Pancreas (tissue), 10 donors: Measurements from ENCODE around the gene CPAMD8. TPM values are rescaled to one million over a fixed set of nuclear protein-coding genes. Genes with fewer than 3 reads are reported as not detected.

Experiments
- ATAC-seq, 4 donors: fragments of 200-7000 bp; cut with Tn5 transposase; one replicate each; pipeline versions ENCODE4 v1.8.0 to v1.9.1; 2020; ENCODE audit warnings: mild to moderate bottlenecking in 4 of 4, moderate library complexity in 4 of 4
- DNase-seq, 6 donors: peaks; one replicate each; pipeline ENCODE4 v3.0.0-alpha.2; 2020
- FAIRE-seq: peaks from 2 replicates; lab custom pipeline; 2012; peaks lifted over from hg19 to GRCh38; lab: Jason Lieb, UNC
- H3K27ac ChIP-seq, 4 donors: fragments of 200-600 bp; sonication (generic); 1 replicate in 3 of 4; 2 replicates in 1 of 4; pipeline versions ENCODE4 v1.5.0 to v1.8.0; 2020
- H3K27me3 ChIP-seq, 4 donors: fragments of 200-600 bp; one replicate each; pipeline ENCODE4 v1.8.0; 2021
- H3K36me3 ChIP-seq, 3 donors: fragments of 200-600 bp; sonication (generic) in 1 of 3; one replicate each; pipeline versions ENCODE4 v1.5.0 to v1.8.0; 2020 to 2021
- H3K4me1 ChIP-seq, 3 donors: fragments of 200-600 bp; one replicate each; pipeline ENCODE4 v1.8.0; 2021
- H3K4me3 ChIP-seq, 4 donors: fragments of 200-600 bp; sonication (generic) in 2 of 4; one replicate each; pipeline versions ENCODE4 v1.5.0 to v1.8.0; 2020 to 2021
- H3K9me3 ChIP-seq, 4 donors: fragments of 200-600 bp; one replicate each; pipeline ENCODE4 v1.8.0; 2021
- WGBS, 2 donors: extraction: QIAGEN DNeasy Blood & Tissue Kit; methylation state at CpG; one replicate each; pipeline ENCODE4 v1.1.7; 2013; 5-methylcytosine and 5-hydroxymethylcytosine counted together
- intact Hi-C, 3 donors: fragments of 100-400 bp; cut with DNase I; formaldehyde crosslinking; loops; one replicate each; pipeline versions ENCODE4 v1.11.1 to v1.14.2; 2022
- polyA plus RNA-seq, 2 donors: library from polyadenylated mRNA; stranded (reverse); fragments of 200-250 nt; gene quantifications; one replicate each; pipeline ENCODE4 v1.2.3, GENCODE V29; 2013
- total RNA-seq, 6 donors: library from RNA; stranded (reverse); fragmentation: NEBNext Ultra II Directional in 4 of 6; extraction: Animal tissue kit (Norgen Biotek cat#: 25700) in 4 of 6; gene quantifications; one replicate each; pipeline versions ENCODE4 v1.2.1 to v1.2.4, GENCODE V29; 2021 to 2023
- TF ChIP-seq, protein P1 (sequence below), 4 donors: fragments of 200-600 bp; sonication (generic) in 3 of 4; IDR thresholded peaks; one replicate each; pipeline versions ENCODE4 v1.5.0 to v1.8.0; 2021; ENCODE audit warnings: antibody characterized with exemption in 4 of 4
- donor health status: healthy with polysubstance abuse.
- donor health status: DM: no; HTN: no; CAD: no; lungs with moderate emphysema.
- donor health status: DM: no; HTN: no; CAD: no.
- donor health status: control.
- donor health status: control.
- donor health status: Bipolar disorder and iron deficiency.
- donor health status: DM: yes; HTN: yes; CAD: no.
- donor health status: DM: no; HTN: no; CAD: no.
- donor health status: DM: no; HTN: no; CAD: no.
- donor health status: DM: yes; HTN: yes; CAD: no.

Gene CPAMD8
- total and polyA plus RNA-seq, 8 donors: 0.60 to 5.2 (median 1.2) TPM

DNA sequence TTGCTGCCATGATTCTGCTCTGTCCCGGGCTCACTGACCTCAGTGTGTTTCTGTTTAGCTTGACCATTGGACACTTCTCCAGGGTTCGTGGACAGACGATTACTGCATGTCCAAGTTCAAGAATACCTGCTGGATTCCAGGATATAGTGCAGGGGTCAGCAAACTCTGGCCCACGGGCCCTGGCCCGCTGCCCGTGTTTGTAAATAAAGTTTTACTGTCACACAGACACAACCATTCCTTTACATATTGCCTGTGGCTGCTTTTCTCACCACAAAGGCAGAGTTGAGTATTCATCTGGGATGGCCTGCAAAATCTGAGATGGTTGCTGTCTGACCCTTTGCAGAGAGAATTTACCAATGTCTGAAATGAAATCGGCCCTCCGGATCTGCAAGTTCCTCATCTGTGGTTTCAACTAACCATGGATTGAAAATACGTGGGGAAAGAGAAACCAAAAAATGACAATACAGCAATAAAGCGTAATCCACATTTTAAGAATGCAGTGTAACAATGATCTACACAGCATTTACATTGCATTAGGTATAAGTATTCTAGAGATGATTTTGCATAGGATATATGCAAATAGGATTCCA is 163.7 kb downstream of the CPAMD8 start:
- no peaks in the 10 kb centered on the region for H3K9me3 ChIP-seq
- H3K4me1 ChIP-seq: no peaks in the 10 kb centered on the region
- H3K36me3 ChIP-seq: peaks cover 3 to 28% (median 8%) of the 10 kb centered on the region in 3 donors
- H3K27ac ChIP-seq: no peak overlapping the region
- WGBS, 2 donors: 91 to 95% methylated on average over 10 of the region's 10 CpGs
- TF ChIP-seq, protein P1, sequence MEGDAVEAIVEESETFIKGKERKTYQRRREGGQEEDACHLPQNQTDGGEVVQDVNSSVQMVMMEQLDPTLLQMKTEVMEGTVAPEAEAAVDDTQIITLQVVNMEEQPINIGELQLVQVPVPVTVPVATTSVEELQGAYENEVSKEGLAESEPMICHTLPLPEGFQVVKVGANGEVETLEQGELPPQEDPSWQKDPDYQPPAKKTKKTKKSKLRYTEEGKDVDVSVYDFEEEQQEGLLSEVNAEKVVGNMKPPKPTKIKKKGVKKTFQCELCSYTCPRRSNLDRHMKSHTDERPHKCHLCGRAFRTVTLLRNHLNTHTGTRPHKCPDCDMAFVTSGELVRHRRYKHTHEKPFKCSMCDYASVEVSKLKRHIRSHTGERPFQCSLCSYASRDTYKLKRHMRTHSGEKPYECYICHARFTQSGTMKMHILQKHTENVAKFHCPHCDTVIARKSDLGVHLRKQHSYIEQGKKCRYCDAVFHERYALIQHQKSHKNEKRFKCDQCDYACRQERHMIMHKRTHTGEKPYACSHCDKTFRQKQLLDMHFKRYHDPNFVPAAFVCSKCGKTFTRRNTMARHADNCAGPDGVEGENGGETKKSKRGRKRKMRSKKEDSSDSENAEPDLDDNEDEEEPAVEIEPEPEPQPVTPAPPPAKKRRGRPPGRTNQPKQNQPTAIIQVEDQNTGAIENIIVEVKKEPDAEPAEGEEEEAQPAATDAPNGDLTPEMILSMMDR (IDR thresholded peaks at IDR 0.05): no peak
- no peak for ATAC-seq
- no peak overlapping the region for H3K4me3 ChIP-seq
- no peak for FAIRE-seq
- no peak for DNase-seq
- intact Hi-C loops: no loop called here
- H3K27me3 ChIP-seq: no peaks in the 10 kb centered on the region

DNA sequence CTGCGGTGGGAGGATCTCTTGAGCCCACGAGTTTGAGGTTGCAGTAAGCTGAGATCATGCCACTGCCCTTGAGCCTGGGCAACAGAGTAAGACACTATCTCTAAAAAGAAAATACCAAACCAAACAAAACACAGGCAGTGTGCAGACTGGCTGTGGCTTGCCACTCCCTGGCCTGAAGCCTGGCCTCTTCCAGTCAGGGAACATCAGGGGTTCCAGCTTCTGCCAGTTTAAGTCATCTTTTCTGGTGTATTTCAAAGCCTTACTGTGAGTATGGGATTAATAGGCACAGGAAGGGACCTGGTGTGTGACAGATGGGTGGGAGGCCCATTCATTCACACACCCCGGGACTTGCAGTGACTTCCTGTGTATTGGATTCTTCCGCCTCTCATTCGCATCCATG is 164.8 kb downstream of the CPAMD8 start:
- Histone ChIP-seq H3K27ac (no peak overlapping the region), H3K4me3 (no peak overlapping the region), H3K27me3 (no peaks in the 10 kb centered on the region), H3K9me3 (no peaks in the 10 kb centered on the region), H3K36me3 (peaks cover 0 to 19% (median 3%) of the 10 kb centered on the region in 3 donors), H3K4me1 (no peaks in the 10 kb centered on the region)
- DNase-seq: no peak
- TF ChIP-seq, protein P1 (IDR thresholded peaks at IDR 0.05): no peak
- no peak for ATAC-seq
- intact Hi-C loops: no loop called here
- FAIRE-seq: no peak
- WGBS, 2 donors: 93 to 98% methylated on average over 5 of the region's 5 CpGs

DNA sequence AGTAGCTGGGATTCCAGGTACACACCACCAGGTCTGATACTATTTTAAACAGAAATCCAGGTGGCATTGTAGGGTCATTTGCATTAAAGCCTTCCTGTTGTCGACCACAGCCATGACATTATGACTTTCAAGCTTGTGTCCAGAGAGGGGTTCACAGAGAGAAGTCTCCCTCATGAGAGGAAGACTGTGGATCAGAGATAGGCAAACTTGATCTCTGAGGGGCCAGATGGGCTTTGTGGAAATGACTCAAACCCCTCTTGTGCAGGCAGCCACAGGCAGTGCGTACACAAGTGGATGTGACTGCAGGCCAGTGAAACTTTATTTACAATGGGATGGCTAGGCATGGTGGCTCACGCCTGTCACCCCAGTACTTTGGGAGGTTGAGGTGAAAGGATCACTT is 165.6 kb downstream of the CPAMD8 start:
- no peaks in the 10 kb centered on the region for H3K27me3 ChIP-seq
- H3K9me3 ChIP-seq: no peaks in the 10 kb centered on the region
- H3K4me1 ChIP-seq: no peaks in the 10 kb centered on the region
- no peak overlapping the region for H3K27ac ChIP-seq
- intact Hi-C loops: no loop called here
- TF ChIP-seq, protein P1 (IDR thresholded peaks at IDR 0.05): no peak
- H3K36me3 ChIP-seq: peaks cover 0 to 16% (median 2%) of the 10 kb centered on the region in 3 donors
- WGBS, 2 donors: 95 to 97% methylated on average over 3 of the region's 3 CpGs
- no peak for DNase-seq
- no peak for FAIRE-seq
- H3K4me3 ChIP-seq: no peak overlapping the region
- ATAC-seq: no peak

DNA sequence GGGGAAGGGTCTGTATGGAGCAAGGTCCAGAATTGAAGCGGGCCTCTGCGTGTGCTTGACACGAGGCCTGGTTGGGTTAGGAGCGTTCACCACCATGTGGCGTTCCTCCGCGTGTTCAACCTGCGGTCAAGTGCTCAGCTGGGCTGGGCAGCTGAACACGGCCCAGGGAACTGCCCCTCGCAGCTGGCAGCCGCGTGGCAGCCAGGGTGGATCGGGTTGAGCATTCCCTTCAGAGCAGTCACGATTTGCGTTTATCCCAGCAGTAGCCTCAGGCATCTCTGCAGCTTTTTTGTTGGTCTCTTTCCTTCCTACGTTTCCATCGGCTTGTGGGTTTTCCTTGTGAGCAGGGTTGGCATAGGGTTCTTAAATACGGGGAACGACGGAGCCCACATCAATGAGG is 166.5 kb downstream of the CPAMD8 start:
- no peaks in the 10 kb centered on the region for H3K4me1 ChIP-seq
- TF ChIP-seq, protein P1 (IDR thresholded peaks at IDR 0.05): no peak
- no peak overlapping the region for H3K27ac ChIP-seq
- WGBS, 2 donors: 94 to 95% methylated on average over 20 of the region's 20 CpGs
- FAIRE-seq (no peak), ATAC-seq (no peak), DNase-seq (no peak)
- H3K27me3 ChIP-seq: no peaks in the 10 kb centered on the region
- peaks cover 0 to 15% (median 0%) of the 10 kb centered on the region in 3 donors for H3K36me3 ChIP-seq
- H3K9me3 ChIP-seq: no peaks in the 10 kb centered on the region
- no peak overlapping the region for H3K4me3 ChIP-seq
- intact Hi-C loops: no loop called here

DNA sequence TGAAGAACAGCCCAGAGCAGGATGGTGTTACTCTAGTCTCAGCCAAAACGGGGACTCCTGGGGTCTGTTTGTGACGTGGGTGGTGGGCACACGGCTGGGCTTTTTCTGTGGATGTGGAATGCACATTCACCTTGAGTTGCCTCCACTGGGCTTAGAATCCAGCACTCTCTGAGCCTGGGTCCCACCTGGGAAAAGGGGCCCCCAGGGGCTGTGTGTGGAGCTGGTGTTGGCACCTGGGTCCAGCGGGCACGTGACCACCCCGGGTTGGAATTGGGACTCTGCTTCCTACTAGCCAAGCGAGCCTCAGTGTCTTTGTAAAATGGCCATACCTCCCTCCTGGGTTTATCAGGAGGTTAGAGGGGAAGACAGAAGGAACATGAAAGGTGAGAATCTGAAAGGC is 167.0 kb downstream of the CPAMD8 start:
- Histone ChIP-seq H3K27ac (no peak overlapping the region), H3K27me3 (no peaks in the 10 kb centered on the region), H3K4me3 (no peak overlapping the region), H3K4me1 (no peaks in the 10 kb centered on the region), H3K9me3 (no peaks in the 10 kb centered on the region), H3K36me3 (peaks cover 0 to 15% (median 0%) of the 10 kb centered on the region in 3 donors)
- WGBS, 2 donors: 92 to 94% methylated on average over 7 of the region's 7 CpGs
- FAIRE-seq (no peak), DNase-seq (no peak), ATAC-seq (no peak)
- intact Hi-C loops: no loop called here
- TF ChIP-seq, protein P1 (IDR thresholded peaks at IDR 0.05): no peak
